Measurements from ENCODE around the gene OR5I1. TPM values are rescaled to one million over a fixed set of nuclear protein-coding genes. Genes with fewer than 3 reads are reported as not detected.

Gene OR5I1
- total and polyA plus RNA-seq, 2 donors (not counting 1 experiment from before 2014, with no cell fraction given), result not detected

GRCh38 chr11:55969845-55970244 is 33.6 kb upstream of the OR5I1 start, which contains the start of gene OR10AG1:
OR10AG1 (minus strand) TSS chr11:55969945; CDS start chr11:55969907, 38 bp downstream.
- Histone ChIP-seq H3K4me1 (ENCODE audit: control insufficient read depth in 2 of 2, insufficient read depth in 2 of 2, low read length in 2 of 2) (no peaks in the 10 kb centered on the region), H3K27ac (ENCODE audit: low read length in 2 of 2) (no peak within 1 kb of the TSS), H3K79me2 (ENCODE audit: control insufficient read depth, insufficient read depth, low read length) (no peaks in the 10 kb centered on the region), H3K4me3 (ENCODE audit: control extremely low read depth in 1 of 5, extremely low read depth in 1 of 5, insufficient read depth in 1 of 5, low read depth in 2 of 5, low read length in 4 of 5) (no peak within 1 kb of the TSS), H3K9me3 (ENCODE audit: control extremely low read depth in 1 of 3, control insufficient read depth in 2 of 3, insufficient read depth in 1 of 3, low read length in 2 of 3) (peaks cover 0 to 11% (median 0%) of the 10 kb centered on the region in 3 donors), H3K4me2 (replicated peaks; ENCODE audit: low read depth, low read length, poor library complexity, severe bottlenecking) (no peak within 1 kb of the TSS), H3K27me3 (replicated peaks in 1 of 4; ENCODE audit: control extremely low read depth in 1 of 4, control insufficient read depth in 3 of 4, insufficient read depth in 4 of 4, low read length in 3 of 4) (no peaks in the 10 kb centered on the region), H4K20me1 (ENCODE audit: control insufficient read depth, insufficient read depth, low read length, poor library complexity, severe bottlenecking) (no peaks in the 10 kb centered on the region), H3K9ac (ENCODE audit: low read length) (no peak within 1 kb of the TSS), H3K36me3 (replicated peaks in 1 of 2; ENCODE audit: control extremely low read depth in 1 of 2, control insufficient read depth in 1 of 2, extremely low read depth in 1 of 2, insufficient read depth in 2 of 2, low read length in 1 of 2) (no peaks in the 10 kb centered on the region), H2AFZ (ENCODE audit: insufficient read depth, low read depth, low read length, poor library complexity, severe bottlenecking) (no peak within 1 kb of the TSS)
- intact Hi-C loops (cut with micrococcal nuclease), result no loop called here
- Mint-ChIP-seq H3K27me3 (no peaks in the 10 kb centered on the region), H3K9me3 (ENCODE audit: insufficient read depth) (peaks cover 3% of the 10 kb centered on the region), H3K4me3 (no peak within 1 kb of the TSS), H3K27ac (no peak within 1 kb of the TSS), H3K4me1 (no peaks in the 10 kb centered on the region)
- POLR2A ChIA-PET, result no interaction called here
- no CpG with 5 or more reads among the region's 2 CpGs for WGBS (ENCODE audit: insufficient coverage)
- CTCF ChIA-PET, result no interaction called here
- DNase-seq (no peak), ATAC-seq (ENCODE audit: low read depth) (no peak)
- TF ChIP-seq CTCF (IDR thresholded peaks at IDR 0.05) (no peak), EZH2 (IDR thresholded peaks at IDR 0.05; ENCODE audit: borderline replicate concordance, insufficient read depth, low read depth, low read length, poor library complexity, severe bottlenecking) (no peak)

GRCh38 chr11:55967914-55968313 is 31.7 kb upstream of the OR5I1 start:
- Histone ChIP-seq H3K9me3 (ENCODE audit: control extremely low read depth in 1 of 3, control insufficient read depth in 2 of 3, insufficient read depth in 1 of 3, low read length in 2 of 3) (peaks cover 0 to 11% (median 0%) of the 10 kb centered on the region in 3 donors), H3K36me3 (replicated peaks in 1 of 2; ENCODE audit: control extremely low read depth in 1 of 2, control insufficient read depth in 1 of 2, extremely low read depth in 1 of 2, insufficient read depth in 2 of 2, low read length in 1 of 2) (no peaks in the 10 kb centered on the region), H4K20me1 (ENCODE audit: control insufficient read depth, insufficient read depth, low read length, poor library complexity, severe bottlenecking) (no peaks in the 10 kb centered on the region), H3K9ac (ENCODE audit: low read length) (no peak overlapping the region), H3K4me3 (ENCODE audit: control extremely low read depth in 1 of 5, extremely low read depth in 1 of 5, insufficient read depth in 1 of 5, low read depth in 2 of 5, low read length in 4 of 5) (no peak overlapping the region), H3K4me2 (replicated peaks; ENCODE audit: low read depth, low read length, poor library complexity, severe bottlenecking) (no peak overlapping the region), H3K27me3 (replicated peaks in 1 of 4; ENCODE audit: control extremely low read depth in 1 of 4, control insufficient read depth in 3 of 4, insufficient read depth in 4 of 4, low read length in 3 of 4) (no peaks in the 10 kb centered on the region), H3K27ac (ENCODE audit: low read length in 2 of 2) (no peak overlapping the region), H2AFZ (ENCODE audit: insufficient read depth, low read depth, low read length, poor library complexity, severe bottlenecking) (no peak overlapping the region), H3K4me1 (ENCODE audit: control insufficient read depth in 2 of 2, insufficient read depth in 2 of 2, low read length in 2 of 2) (no peaks in the 10 kb centered on the region), H3K79me2 (ENCODE audit: control insufficient read depth, insufficient read depth, low read length) (no peaks in the 10 kb centered on the region)
- WGBS (ENCODE audit: insufficient coverage), result 60% methylated on average over 1 of the region's 5 CpGs
- CTCF ChIA-PET, result no interaction called here
- TF ChIP-seq EZH2 (IDR thresholded peaks at IDR 0.05; ENCODE audit: borderline replicate concordance, insufficient read depth, low read depth, low read length, poor library complexity, severe bottlenecking) (no peak), CTCF (IDR thresholded peaks at IDR 0.05) (no peak)
- Mint-ChIP-seq H3K9me3 (ENCODE audit: insufficient read depth) (peaks cover 3% of the 10 kb centered on the region), H3K27me3 (no peaks in the 10 kb centered on the region), H3K27ac (no peak overlapping the region), H3K4me1 (no peaks in the 10 kb centered on the region), H3K4me3 (no peak overlapping the region)
- intact Hi-C loops (cut with micrococcal nuclease), result no loop called here
- POLR2A ChIA-PET, result no interaction called here
- ATAC-seq (ENCODE audit: low read depth) (no peak), DNase-seq (no peak)
